GOT3 (cell line): ENCODE measurements around the gene ONECUT2.
"Not testable (repeated sequence)": the region's sequence is repeated elsewhere in the genome, so short reads cannot be mapped to it uniquely, and the experiment has no call there.

Source experiments
- DNase-seq: peaks from one replicate; lab custom pipeline; 2025; ENCODE audit warnings: mixed read lengths; lab: John Stamatoyannopoulos, UW

Gene ONECUT2

GRCh38 chr18:57434536-57435494 is at the start of gene ONECUT2:
ONECUT2 (plus strand) TSS chr18:57435374; CDS start chr18:57435717, 343 bp downstream.
- DNase-seq, result peak; percentile 9

- DNase-seq, result no peak
These were observed 45.9 kb upstream of the ONECUT2 start for GRCh38 chr18:57389271-57389670.

- DNase-seq, result no peak
These were observed 45.1 kb upstream of the ONECUT2 start for GRCh38 chr18:57390044-57390443.

- not testable (repeated sequence) for DNase-seq
These were observed 40.4 kb upstream of the ONECUT2 start for GRCh38 chr18:57394749-57395148.

- DNase-seq, result not testable (repeated sequence)
These were observed 38.3 kb upstream of the ONECUT2 start for GRCh38 chr18:57396831-57397230.

GRCh38 chr18:57397440-57398132 is 37.6 kb upstream of the ONECUT2 start:
- no peak for DNase-seq

GRCh38 chr18:57404345-57404744 is 30.8 kb upstream of the ONECUT2 start:
- no peak for DNase-seq

GRCh38 chr18:57409650-57410049 is 25.5 kb upstream of the ONECUT2 start:
- DNase-seq, result no peak

- DNase-seq, result no peak
These were observed 24.4 kb upstream of the ONECUT2 start for GRCh38 chr18:57410749-57411148.

- DNase-seq, result no peak
These were observed 18.6 kb upstream of the ONECUT2 start for GRCh38 chr18:57416542-57416941.

GRCh38 chr18:57422313-57422872 is 12.8 kb upstream of the ONECUT2 start:
- no peak for DNase-seq

- DNase-seq, result no peak
These were observed 11.4 kb upstream of the ONECUT2 start for GRCh38 chr18:57423821-57424220.

- DNase-seq, result no peak
These were observed 10.1 kb upstream of the ONECUT2 start for GRCh38 chr18:57425096-57425495.

- no peak for DNase-seq
These were observed 9.0 kb upstream of the ONECUT2 start for GRCh38 chr18:57426187-57426586.

- DNase-seq, result no peak
These were observed 7.6 kb upstream of the ONECUT2 start for GRCh38 chr18:57427429-57428201.

GRCh38 chr18:57428221-57429150 is 6.7 kb upstream of the ONECUT2 start:
- no peak for DNase-seq

- no peak for DNase-seq
These were observed 5.8 kb upstream of the ONECUT2 start for GRCh38 chr18:57429167-57430078.

- DNase-seq, result no peak
These were observed 4.8 kb upstream of the ONECUT2 start for GRCh38 chr18:57430079-57431001.

GRCh38 chr18:57431002-57431382 is 4.2 kb upstream of the ONECUT2 start:
- no peak for DNase-seq
